Transverse colon (tissue), 4 donors: ENCODE measurements around the gene MXRA5. TPM values are rescaled to one million over a fixed set of nuclear protein-coding genes. Genes with fewer than 3 reads are reported as not detected.

ENCODE experiments used
- DNase-seq: peaks from one replicate; pipeline ENCODE4 v3.0.0-alpha.2; 2019
- H3K27ac ChIP-seq, 4 donors: fragments of 200-600 bp; sonication (generic); 2 replicates each; pipeline ENCODE4 v1.5.1; 2016 to 2018; ENCODE audit warnings: inconsistent platforms in 4 of 4
- H3K27me3 ChIP-seq: fragments of 200-600 bp; sonication (generic); 2 replicates; pipeline ENCODE4 v1.5.1; 2017; ENCODE audit warnings: inconsistent platforms
- H3K36me3 ChIP-seq, 4 donors: fragments of 200-600 bp; sonication (generic); 2 replicates each; pipeline ENCODE4 v1.5.1; 2017 to 2019; ENCODE audit warnings: inconsistent platforms in 4 of 4
- H3K4me1 ChIP-seq, 4 donors: fragments of 200-600 bp; sonication (generic); 2 replicates each; pipeline ENCODE4 v1.5.1; 2017 to 2020; ENCODE audit warnings: inconsistent platforms in 4 of 4
- H3K4me3 ChIP-seq, 4 donors: fragments of 200-600 bp; sonication (generic); 1 replicate in 1 of 4; 2 replicates in 3 of 4; pipeline versions ENCODE4 v1.5.1 to v1.6.1; 2017 to 2019; ENCODE audit warnings: inconsistent platforms in 4 of 4
- H3K9me3 ChIP-seq, 2 donors: fragments of 200-600 bp; sonication (generic); 2 replicates each; pipeline ENCODE4 v1.5.1; 2017 to 2019; ENCODE audit warnings: inconsistent platforms in 2 of 2
- CTCF ChIP-seq, 5 experiments: fragments of 200-600 bp in 3 of 5; fragments of 450-650 bp in 2 of 5; sonication (generic) in 3 of 5; IDR thresholded peaks; 1 replicate in 2 of 5; 2 replicates in 3 of 5; pipeline ENCODE4 v1.5.1; 2016 to 2017; ENCODE audit warnings: antibody characterized with exemption in 5 of 5, inconsistent platforms in 3 of 5, mild to moderate bottlenecking in 2 of 5, moderate library complexity in 1 of 5
- EP300 ChIP-seq: sonication (generic); formaldehyde crosslinking; IDR thresholded peaks from one replicate; pipeline ENCODE4 v1.6.1; 2017; ENCODE audit warnings: antibody characterized with exemption, low read depth
- POLR2A ChIP-seq: fragments of 450-650 bp; IDR thresholded peaks from one replicate; pipeline ENCODE4 v1.6.1; 2016; ENCODE audit warnings: antibody characterized with exemption, mild to moderate bottlenecking, moderate library complexity
- POLR2AphosphoS5 ChIP-seq, 3 donors: sonication (generic); formaldehyde crosslinking; IDR thresholded peaks; one replicate each; pipeline ENCODE4 v1.6.1; 2016; ENCODE audit warnings: antibody characterized with exemption in 3 of 3
- WGBS, 2 donors: methylation state at CpG; one replicate each; pipeline ENCODE4 v1.1.5; 2018; ENCODE audit warnings: low coverage in 1 of 2; 5-methylcytosine and 5-hydroxymethylcytosine counted together
- in situ Hi-C, 4 donors: fragments of 200-750 bp; cut with MboI; loops; one replicate each; pipeline versions ENCODE4 v1.15.0 to v1.15.1; 2017; ENCODE audit warnings: low sequenced_read_pairs in 3 of 4, low pct_ligation_motif_present in 1 of 4, low pct_unique_long_range_greater_than_20kb in 1 of 4
- intact Hi-C: fragments of 100-400 bp; cut with DNase I; formaldehyde crosslinking; loops from one replicate; pipeline ENCODE4 v1.15.1; 2023; ENCODE audit warnings: low total_unique reads
- total RNA-seq, 4 donors: library from RNA; depleted of rRNA; stranded (reverse); fragments of >200 nt; gene quantifications; one replicate each; pipeline ENCODE4 v1.1.0, GENCODE V29; 2016

Gene MXRA5
- total RNA-seq, 4 donors from 2014 or later, result 0.75 to 29.1 (median 1.7) TPM

- Histone ChIP-seq H3K36me3 (no peaks in the 10 kb centered on the region), H3K27me3 (no peaks in the 10 kb centered on the region), H3K4me3 (no peak overlapping the region), H3K4me1 (no peaks in the 10 kb centered on the region), H3K9me3 (no peaks in the 10 kb centered on the region), H3K27ac (no peak overlapping the region)
- no peak for TF ChIP-seq CTCF (IDR thresholded peaks at IDR 0.05)
- no peak for TF ChIP-seq POLR2AphosphoS5 (IDR thresholded peaks at IDR 0.05)
- TF ChIP-seq EP300, result no peak
- no peak for TF ChIP-seq POLR2A
- intact Hi-C loops (no loop called here), in situ Hi-C loops (no loop called here)
- WGBS, 2 donors, result 61% methylated on average over 7 of the region's 7 CpGs; no CpG with 5 or more reads in 1 of the 2 donors
- no peak for DNase-seq
These were observed 25.9 kb downstream of the MXRA5 start for GRCh38 chrX:3320471-3321046.

GRCh38 chrX:3317191-3317718 lies 29.2 kb downstream of the MXRA5 start:
- 86% methylated on average over 40 of the region's 47 CpGs; no CpG with 5 or more reads in 1 of the 2 donors for WGBS, 2 donors
- H3K27me3 ChIP-seq, result no peaks in the 10 kb centered on the region
- H3K4me1 ChIP-seq, result no peaks in the 10 kb centered on the region
- DNase-seq, result no peak
- no peak overlapping the region for H3K27ac ChIP-seq
- H3K9me3 ChIP-seq, result no peaks in the 10 kb centered on the region
- TF ChIP-seq POLR2A (no peak), CTCF (IDR thresholded peaks at IDR 0.05) (no peak), EP300 (no peak), POLR2AphosphoS5 (IDR thresholded peaks at IDR 0.05) (no peak)
- H3K4me3 ChIP-seq, result no peak overlapping the region
- intact Hi-C loops (no loop called here), in situ Hi-C loops (no loop called here)
- no peaks in the 10 kb centered on the region for H3K36me3 ChIP-seq

GRCh38 chrX:3312109-3312508 lies 34.3 kb downstream of the MXRA5 start:
- DNase-seq, result no peak
- H3K4me3 ChIP-seq, result no peak overlapping the region
- H3K36me3 ChIP-seq, result no peaks in the 10 kb centered on the region
- no peak overlapping the region for H3K27ac ChIP-seq
- in situ Hi-C loops, result no loop called here
- H3K4me1 ChIP-seq, result no peaks in the 10 kb centered on the region
- no peaks in the 10 kb centered on the region for H3K9me3 ChIP-seq
- intact Hi-C loops, result no loop called here
- TF ChIP-seq POLR2A (no peak), EP300 (no peak), CTCF (IDR thresholded peaks at IDR 0.05) (no peak)
- H3K27me3 ChIP-seq, result no peaks in the 10 kb centered on the region
- 80 to 90% methylated on average over 2 of the region's 2 CpGs for WGBS, 2 donors

GRCh38 chrX:3307881-3308280 lies 38.6 kb downstream of the MXRA5 start:
- Histone ChIP-seq H3K9me3 (no peaks in the 10 kb centered on the region), H3K4me1 (no peaks in the 10 kb centered on the region), H3K4me3 (no peak overlapping the region), H3K27ac (no peak overlapping the region), H3K36me3 (no peaks in the 10 kb centered on the region), H3K27me3 (no peaks in the 10 kb centered on the region)
- intact Hi-C loops, result no loop called here
- DNase-seq, result no peak
- in situ Hi-C loops, result no loop called here
- WGBS, 2 donors, result 60 to 71% methylated on average over 1 of the region's 1 CpG
- TF ChIP-seq POLR2AphosphoS5 (IDR thresholded peaks at IDR 0.05) (no peak), POLR2A (no peak), EP300 (no peak), CTCF (IDR thresholded peaks at IDR 0.05) (no peak)
